GM10248 (cell line): ENCODE measurements around the gene ZGRF1.
"Not testable (repeated sequence)": the region's sequence is repeated elsewhere in the genome, so short reads cannot be mapped to it uniquely, and the experiment has no call there.

Source experiments
- CTCF ChIA-PET: fragments of 300-600 bp; sonication (Branson Sonifier 250); formaldehyde crosslinking; extraction: SDS; loops from one replicate; lab custom pipeline; 2021; ENCODE audit warnings: antibody characterized with exemption; lab: Yijun Ruan, JAX
- POLR2A ChIA-PET: fragments of 350-650 bp; sonication (Branson Sonifier 250); formaldehyde crosslinking; extraction: SDS; loops from one replicate; lab custom pipeline; 2020; ENCODE audit warnings: antibody characterized with exemption; lab: Yijun Ruan, JAX
- DNase-seq: peaks from one replicate; pipeline ENCODE4 v3.0.0; 2012; ENCODE audit errors: extremely low spot score
- TF ChIP-seq, protein P1 (sequence below): IDR thresholded peaks from 2 replicates; pipeline ENCODE4 v1.5.1; 2012; ENCODE audit warnings: mild to moderate bottlenecking, low read depth; ENCODE audit errors: extremely low read depth, missing control alignments, control extremely low read depth

ZGRF1 gene

DNA sequence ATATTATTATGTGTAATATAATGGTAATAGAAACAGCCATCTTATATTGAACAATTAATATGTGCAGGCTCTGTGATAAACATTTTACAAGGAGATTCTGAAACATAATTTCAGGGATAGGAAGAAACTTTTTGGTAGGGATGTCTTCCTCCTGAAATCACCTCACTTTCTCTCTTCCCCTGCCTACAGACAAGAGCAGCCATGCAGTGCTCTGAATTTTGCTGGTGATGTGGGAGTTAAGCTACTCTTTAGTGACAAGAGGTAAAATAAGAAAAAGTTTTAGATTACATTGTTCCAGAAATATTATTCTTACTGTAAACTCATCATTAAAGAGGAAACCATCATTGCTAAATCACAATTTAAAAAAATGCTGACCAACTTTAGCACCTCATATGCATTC lies 36.4 kb upstream of the ZGRF1 start:
- TF ChIP-seq, protein P1, sequence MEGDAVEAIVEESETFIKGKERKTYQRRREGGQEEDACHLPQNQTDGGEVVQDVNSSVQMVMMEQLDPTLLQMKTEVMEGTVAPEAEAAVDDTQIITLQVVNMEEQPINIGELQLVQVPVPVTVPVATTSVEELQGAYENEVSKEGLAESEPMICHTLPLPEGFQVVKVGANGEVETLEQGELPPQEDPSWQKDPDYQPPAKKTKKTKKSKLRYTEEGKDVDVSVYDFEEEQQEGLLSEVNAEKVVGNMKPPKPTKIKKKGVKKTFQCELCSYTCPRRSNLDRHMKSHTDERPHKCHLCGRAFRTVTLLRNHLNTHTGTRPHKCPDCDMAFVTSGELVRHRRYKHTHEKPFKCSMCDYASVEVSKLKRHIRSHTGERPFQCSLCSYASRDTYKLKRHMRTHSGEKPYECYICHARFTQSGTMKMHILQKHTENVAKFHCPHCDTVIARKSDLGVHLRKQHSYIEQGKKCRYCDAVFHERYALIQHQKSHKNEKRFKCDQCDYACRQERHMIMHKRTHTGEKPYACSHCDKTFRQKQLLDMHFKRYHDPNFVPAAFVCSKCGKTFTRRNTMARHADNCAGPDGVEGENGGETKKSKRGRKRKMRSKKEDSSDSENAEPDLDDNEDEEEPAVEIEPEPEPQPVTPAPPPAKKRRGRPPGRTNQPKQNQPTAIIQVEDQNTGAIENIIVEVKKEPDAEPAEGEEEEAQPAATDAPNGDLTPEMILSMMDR, result no peak
- POLR2A ChIA-PET, result no interaction called here
- CTCF ChIA-PET, result interaction anchor here (0.8 to 1.8 kb wide), 2 partner anchors 9 to 69 kb away, joined by 3 to 4 read pairs; no protein-coding TSS in a partner anchor

GRCh38 chr4:112668131-112668530 lies 31.4 kb upstream of the ZGRF1 start:
- ChIA-PET POLR2A (no interaction called here), CTCF (no interaction called here)
- DNase-seq, result no peak
- TF ChIP-seq, protein P1, result no peak

More for the DNA sequence above, 36.4 kb upstream of the ZGRF1 start:
- DNase-seq, result no peak

GRCh38 chr4:112664611-112665010 lies 27.9 kb upstream of the ZGRF1 start:
- ChIA-PET CTCF (no interaction called here), POLR2A (no interaction called here)
- no peak for DNase-seq
- TF ChIP-seq, protein P1, result no peak

GRCh38 chr4:112656115-112656514 lies 19.4 kb upstream of the ZGRF1 start:
- DNase-seq, POLR2A ChIA-PET: not testable (repeated sequence)
- CTCF ChIA-PET, result interaction anchor here (1.3 to 3.2 kb wide), 6 partner anchors 10 to 109 kb away, joined by 3 to 14 read pairs (median 6); no protein-coding TSS in a partner anchor

DNA sequence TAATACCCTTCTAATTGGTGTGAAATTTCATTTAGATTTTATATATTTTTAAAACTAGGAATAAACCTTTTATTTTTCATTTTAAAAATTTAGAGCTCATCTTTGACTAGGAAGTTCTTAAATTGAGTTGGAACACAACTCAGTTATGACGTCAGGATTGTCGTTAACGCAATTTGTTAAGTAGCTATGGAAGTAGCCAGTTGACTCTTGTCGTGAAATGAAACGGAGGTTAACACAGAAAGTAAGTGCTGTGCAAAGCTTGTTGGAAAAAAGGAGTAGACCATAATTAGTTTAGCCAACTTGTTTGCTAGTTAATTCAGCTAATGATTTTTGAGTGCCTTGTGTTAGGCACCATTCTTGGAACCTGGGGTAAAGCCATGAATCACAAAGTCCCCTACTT lies 18.6 kb upstream of the ZGRF1 start:
- POLR2A ChIA-PET, result no interaction called here

GRCh38 chr4:112652216-112652615 lies 15.5 kb upstream of the ZGRF1 start:
- ChIA-PET CTCF (no interaction called here), POLR2A (no interaction called here)
- DNase-seq, result no peak
- TF ChIP-seq, protein P1, result no peak

More for the DNA sequence above, 18.6 kb upstream of the ZGRF1 start:
- CTCF ChIA-PET, result interaction anchor here (1.3 to 3.2 kb wide), 7 partner anchors 10 to 279 kb away, joined by 3 to 14 read pairs (median 6); no protein-coding TSS in a partner anchor
- TF ChIP-seq, protein P1, result no peak
- no peak for DNase-seq

DNA sequence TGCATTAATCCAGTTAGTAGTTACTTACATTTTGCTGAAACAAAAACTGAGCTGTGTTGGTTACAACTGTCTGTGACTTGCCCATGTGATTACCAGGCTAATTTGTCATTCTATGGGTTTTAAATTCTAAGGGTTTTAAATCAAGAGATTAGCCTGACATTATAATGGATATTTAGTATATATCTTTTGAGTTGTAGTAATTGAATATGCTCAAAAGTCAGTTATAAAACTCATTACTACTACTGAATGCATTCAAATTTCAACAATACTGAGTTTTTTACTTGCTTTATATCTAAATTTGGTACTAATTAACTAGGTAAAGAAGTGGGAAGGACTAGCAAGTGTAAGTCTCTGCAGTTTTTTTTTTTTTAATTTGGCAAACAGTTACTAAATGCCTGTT lies 14.9 kb upstream of the ZGRF1 start:
- TF ChIP-seq, protein P1, result no peak
- no peak for DNase-seq
- ChIA-PET POLR2A (no interaction called here), CTCF (no interaction called here)
